Measurements from ENCODE around the gene CX3CL1. TPM values are rescaled to one million over a fixed set of nuclear protein-coding genes. Genes with fewer than 3 reads are reported as not detected.

CX3CL1 gene
- total and polyA plus RNA-seq, 2 of the 4 experiments (the other 2 are of a cell fraction): 0.18 to 0.77 TPM

DNA sequence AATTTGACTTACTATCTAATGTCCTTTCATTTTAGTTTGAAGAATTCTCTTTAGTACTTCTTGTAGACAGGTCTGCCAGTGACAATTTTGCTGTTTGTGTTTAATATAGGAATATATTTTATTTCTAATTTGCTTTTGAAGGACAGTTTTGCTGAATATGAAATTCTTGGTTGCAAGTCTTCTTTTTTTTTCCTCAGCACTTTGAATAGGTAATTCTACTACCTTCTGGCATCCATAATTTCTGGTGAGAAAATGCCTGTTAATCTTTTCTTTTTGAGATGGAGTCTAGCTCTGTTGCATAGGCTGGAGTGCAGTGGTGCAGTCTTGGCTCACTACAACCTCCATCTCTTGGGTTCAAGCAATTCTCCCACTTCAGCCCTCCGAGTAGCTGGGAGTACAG is 38.9 kb upstream of the CX3CL1 start:
- Histone ChIP-seq H2AK5ac (ENCODE audit: low read depth, low read length) (no peak overlapping the region), H4K91ac (ENCODE audit: insufficient read depth, low read depth, low read length) (no peak overlapping the region), H3K4me3 (ENCODE audit: insufficient read depth, low read depth, low read length) (no peak overlapping the region), H2BK120ac (ENCODE audit: low read depth, low read length) (no peak overlapping the region), H3K27ac (ENCODE audit: insufficient read depth, low read length) (no peak overlapping the region), H3K36me3 (ENCODE audit: control insufficient read depth, insufficient read depth, low read length) (no peaks in the 10 kb centered on the region), H3K9me1 (ENCODE audit: insufficient read depth, low read length) (no peaks in the 10 kb centered on the region), H3K9me3 (ENCODE audit: control insufficient read depth, insufficient read depth, low read length) (peaks cover 12% of the 10 kb centered on the region), H3K4me2 (ENCODE audit: low read depth, low read length) (no peak overlapping the region), H4K20me1 (ENCODE audit: insufficient read depth, low read length) (no peaks in the 10 kb centered on the region), H3K9ac (ENCODE audit: low read depth, low read length) (no peak overlapping the region), H3K14ac (replicated peaks; ENCODE audit: low read depth, low read length) (no peak overlapping the region), H3K79me1 (ENCODE audit: low read depth in 1 of 2, low read length in 2 of 2) (no peaks in the 10 kb centered on the region), H4K8ac (ENCODE audit: low read depth in 2 of 2, low read length in 2 of 2) (no peak overlapping the region), H2BK20ac (ENCODE audit: low read depth, low read length) (no peak overlapping the region), H2AK9ac (replicated peaks; ENCODE audit: low read depth, low read length, poor library complexity) (no peak overlapping the region), H2AFZ (replicated peaks; ENCODE audit: low read length, poor library complexity) (no peak overlapping the region), H2BK5ac (ENCODE audit: low read depth, low read length, poor library complexity, severe bottlenecking) (no peak overlapping the region), H3K4ac (ENCODE audit: low read depth, low read length) (no peak overlapping the region), H3K4me1 (ENCODE audit: control insufficient read depth, insufficient read depth, low read length) (no peaks in the 10 kb centered on the region), H3K56ac (ENCODE audit: extremely low read depth, insufficient read depth, low read length) (no peak overlapping the region), H3K23ac (ENCODE audit: low read depth, low read length) (no peak overlapping the region), H3K27me3 (ENCODE audit: control insufficient read depth, insufficient read depth, low read length) (peaks cover 33% of the 10 kb centered on the region), H3K18ac (ENCODE audit: low read depth, low read length) (no peak overlapping the region), H4K5ac (ENCODE audit: low read depth, low read length) (no peak overlapping the region), H2BK15ac (ENCODE audit: low read depth, low read length) (no peak overlapping the region)
- intact Hi-C loops (cut with micrococcal nuclease): no loop called here
- TF ChIP-seq, protein P1, sequence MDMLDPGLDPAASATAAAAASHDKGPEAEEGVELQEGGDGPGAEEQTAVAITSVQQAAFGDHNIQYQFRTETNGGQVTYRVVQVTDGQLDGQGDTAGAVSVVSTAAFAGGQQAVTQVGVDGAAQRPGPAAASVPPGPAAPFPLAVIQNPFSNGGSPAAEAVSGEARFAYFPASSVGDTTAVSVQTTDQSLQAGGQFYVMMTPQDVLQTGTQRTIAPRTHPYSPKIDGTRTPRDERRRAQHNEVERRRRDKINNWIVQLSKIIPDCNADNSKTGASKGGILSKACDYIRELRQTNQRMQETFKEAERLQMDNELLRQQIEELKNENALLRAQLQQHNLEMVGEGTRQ (IDR thresholded peaks at IDR 0.05; ENCODE audit: low read depth, low read length): no peak
- no peak for TF ChIP-seq RAD21 (IDR thresholded peaks at IDR 0.05; ENCODE audit: low read length)
- TF ChIP-seq MAZ (IDR thresholded peaks at IDR 0.05; ENCODE audit: borderline replicate concordance, low read depth, low read length): no peak
- no peak for TF ChIP-seq MXI1 (IDR thresholded peaks at IDR 0.05; ENCODE audit: borderline replicate concordance, low read depth, low read length)
- TF ChIP-seq FOS (IDR thresholded peaks at IDR 0.05; ENCODE audit: low read depth, low read length): no peak
- TF ChIP-seq NFE2L2 (IDR thresholded peaks at IDR 0.05; ENCODE audit: low read depth, low read length): no peak
- no peak for TF ChIP-seq RCOR1 (IDR thresholded peaks at IDR 0.05; ENCODE audit: insufficient replicate concordance, low read length)
- TF ChIP-seq RFX5 (IDR thresholded peaks at IDR 0.05; ENCODE audit: low read depth, low read length): no peak
- no peak for TF ChIP-seq ELK1 (IDR thresholded peaks at IDR 0.05; ENCODE audit: borderline replicate concordance, low read depth, low read length)
- TF ChIP-seq BHLHE40 (IDR thresholded peaks at IDR 0.05; ENCODE audit: low read depth, low read length): no peak
- TF ChIP-seq, protein P2, sequence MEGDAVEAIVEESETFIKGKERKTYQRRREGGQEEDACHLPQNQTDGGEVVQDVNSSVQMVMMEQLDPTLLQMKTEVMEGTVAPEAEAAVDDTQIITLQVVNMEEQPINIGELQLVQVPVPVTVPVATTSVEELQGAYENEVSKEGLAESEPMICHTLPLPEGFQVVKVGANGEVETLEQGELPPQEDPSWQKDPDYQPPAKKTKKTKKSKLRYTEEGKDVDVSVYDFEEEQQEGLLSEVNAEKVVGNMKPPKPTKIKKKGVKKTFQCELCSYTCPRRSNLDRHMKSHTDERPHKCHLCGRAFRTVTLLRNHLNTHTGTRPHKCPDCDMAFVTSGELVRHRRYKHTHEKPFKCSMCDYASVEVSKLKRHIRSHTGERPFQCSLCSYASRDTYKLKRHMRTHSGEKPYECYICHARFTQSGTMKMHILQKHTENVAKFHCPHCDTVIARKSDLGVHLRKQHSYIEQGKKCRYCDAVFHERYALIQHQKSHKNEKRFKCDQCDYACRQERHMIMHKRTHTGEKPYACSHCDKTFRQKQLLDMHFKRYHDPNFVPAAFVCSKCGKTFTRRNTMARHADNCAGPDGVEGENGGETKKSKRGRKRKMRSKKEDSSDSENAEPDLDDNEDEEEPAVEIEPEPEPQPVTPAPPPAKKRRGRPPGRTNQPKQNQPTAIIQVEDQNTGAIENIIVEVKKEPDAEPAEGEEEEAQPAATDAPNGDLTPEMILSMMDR (conservative IDR thresholded peaks at IDR 0.05; ENCODE audit: low read depth, low read length): no peak
- TF ChIP-seq POLR2A (IDR thresholded peaks at IDR 0.05; ENCODE audit: low read depth, low read length): no peak
- WGBS, 2 experiments (ENCODE audit: extremely low coverage in 2 of 2, insufficient read length in 1 of 2): no CpG with 5 or more reads among the region's 1 CpG
- ChIA-PET CTCF (no interaction called here), POLR2A (ENCODE audit: unreplicated experiment) (no interaction called here)
- in situ Hi-C loops (cut with MboI; ENCODE audit: low sequenced_read_pairs): no loop called here
- dilution Hi-C loops (cut with HindIII; ENCODE audit: low sequenced_read_pairs, unreplicated experiment): no loop called here
- BruUV-seq (replicated peaks): no TSS peak
- ATAC-seq (ENCODE audit: low read depth): no peak
- DNase-seq: no peak
